Myocyte (in vitro differentiated cells): Measurements from ENCODE around the gene RIT2. TPM values are rescaled to one million over a fixed set of nuclear protein-coding genes. Genes with fewer than 3 reads are reported as not detected.

Experiments
- DNase-seq: peaks from one replicate; pipeline ENCODE4 v3.0.0-alpha.2; 2012; ENCODE audit warnings: low read depth
- total RNA-seq: library from RNA; depleted of rRNA; stranded (reverse); fragments of >200 nt; gene quantifications from 2 replicates; pipeline ENCODE4 v1.2.3, GENCODE V29; 2014

RIT2 gene
- total RNA-seq, 1 donor from 2014 or later: not detected

GRCh38 chr18:43012951-43013350 is 102.5 kb downstream of the RIT2 start:
- DNase-seq: no peak

DNA sequence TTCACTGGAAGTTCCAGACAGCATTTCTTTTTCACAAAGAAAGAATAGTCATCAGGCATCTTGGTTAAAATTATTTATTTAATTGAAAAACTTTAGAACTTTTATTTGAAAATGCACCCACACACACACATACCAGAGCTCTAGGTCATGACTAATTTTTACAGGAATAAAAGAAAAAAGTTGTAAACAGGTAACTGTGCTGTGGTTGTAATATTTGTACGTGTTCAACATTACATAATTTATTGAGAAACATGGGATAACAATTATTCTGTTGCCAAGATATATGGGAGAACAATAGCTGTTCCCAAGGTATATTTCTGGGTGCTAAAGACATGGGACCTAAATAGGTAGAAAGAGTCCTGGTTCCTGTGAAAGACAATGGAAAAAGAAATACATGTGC is 104.9 kb downstream of the RIT2 start:
- no peak for DNase-seq

DNA sequence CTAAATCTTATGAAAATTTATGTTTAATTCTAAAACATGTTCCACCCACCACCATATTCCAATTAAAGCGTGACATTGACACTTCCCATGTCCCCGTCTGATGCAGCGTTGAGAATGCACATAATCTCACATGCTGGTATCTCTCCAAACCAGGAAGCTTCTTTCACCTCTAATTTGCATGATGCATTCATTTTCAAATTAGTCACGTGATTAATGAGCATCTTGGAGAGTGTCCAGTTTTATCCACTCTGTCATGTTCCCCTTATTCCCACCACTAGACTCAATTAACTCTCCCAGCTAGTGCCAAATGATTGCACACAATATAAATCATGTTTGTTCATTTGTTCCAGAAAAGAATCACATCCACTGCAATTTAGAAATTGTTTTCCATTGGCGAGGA is 105.8 kb downstream of the RIT2 start:
- no peak for DNase-seq

- DNase-seq: no peak
These were observed 108.1 kb downstream of the RIT2 start for GRCh38 chr18:43007365-43007764.

- DNase-seq: no peak
These were observed 111.1 kb downstream of the RIT2 start for GRCh38 chr18:43004421-43004820.

GRCh38 chr18:43001821-43002220 is 113.7 kb downstream of the RIT2 start:
- DNase-seq: no peak

DNA sequence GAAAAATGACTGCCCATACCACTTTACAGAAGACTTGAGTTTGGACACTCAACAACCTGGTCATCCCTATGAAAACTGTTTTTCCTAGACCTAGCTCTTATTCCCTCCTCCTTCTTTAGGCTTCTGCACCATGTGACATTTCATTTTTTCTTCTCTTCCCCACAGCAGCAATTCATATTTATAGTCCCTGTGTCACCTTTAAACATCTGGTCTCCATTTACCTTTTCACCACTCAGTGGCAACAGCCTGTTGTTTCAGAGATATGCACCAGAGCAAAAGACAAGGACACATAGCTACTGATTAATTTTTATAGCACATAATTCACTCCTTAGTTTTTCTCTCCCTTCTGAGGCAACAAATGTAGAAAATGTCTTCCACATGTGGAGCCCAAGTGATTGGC is 118.7 kb downstream of the RIT2 start:
- no peak for DNase-seq

DNA sequence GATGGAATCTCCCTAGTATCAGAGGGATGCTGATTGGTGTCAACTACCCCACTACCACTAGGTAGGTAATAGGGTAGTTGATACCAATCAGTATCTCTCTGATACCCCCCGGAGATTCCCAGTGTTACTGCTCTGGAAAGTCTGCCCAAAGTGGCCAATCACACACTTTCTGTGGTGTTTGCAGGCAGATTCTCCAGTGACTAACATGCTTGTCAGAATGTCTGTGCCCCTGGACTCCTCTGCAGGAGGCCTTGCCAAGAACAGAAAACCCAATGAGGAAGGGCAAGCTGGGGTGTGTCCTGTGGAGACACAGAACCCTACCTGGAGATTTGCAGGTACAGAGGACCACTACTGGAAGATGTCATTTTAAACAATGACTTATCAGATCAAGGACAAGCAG is 135.1 kb downstream of the RIT2 start:
- no peak for DNase-seq

- DNase-seq: no peak
These were observed 137.4 kb downstream of the RIT2 start for GRCh38 chr18:42977982-42978637.

GRCh38 chr18:42976869-42977590 is 138.5 kb downstream of the RIT2 start:
- no peak for DNase-seq

GRCh38 chr18:42969366-42969765 is 146.1 kb downstream of the RIT2 start:
- DNase-seq: no peak

DNA sequence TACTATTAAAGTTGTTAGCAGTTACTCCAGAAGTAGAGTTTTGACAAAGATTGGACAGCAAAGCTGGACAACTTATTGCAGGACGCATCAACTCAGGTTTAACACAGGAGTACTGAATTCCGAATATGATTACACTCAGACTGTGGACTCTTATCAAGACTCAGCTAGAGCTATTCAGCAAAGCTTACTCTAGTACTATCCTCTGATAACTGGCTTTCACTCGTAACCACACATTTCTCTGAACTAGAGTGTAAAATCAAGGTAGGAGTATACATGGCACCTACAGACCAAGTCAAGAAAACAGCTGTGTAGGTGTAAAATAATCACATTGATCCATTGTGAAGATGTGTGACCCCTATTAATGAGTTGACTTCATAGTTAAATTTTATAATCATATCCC is 154.2 kb downstream of the RIT2 start:
- no peak for DNase-seq

GRCh38 chr18:42959528-42959927 is 156.0 kb downstream of the RIT2 start:
- DNase-seq: no peak

GRCh38 chr18:42958353-42958752 is 157.1 kb downstream of the RIT2 start:
- no peak for DNase-seq

- no peak for DNase-seq
These were observed 159.2 kb downstream of the RIT2 start for GRCh38 chr18:42956287-42956686.

DNA sequence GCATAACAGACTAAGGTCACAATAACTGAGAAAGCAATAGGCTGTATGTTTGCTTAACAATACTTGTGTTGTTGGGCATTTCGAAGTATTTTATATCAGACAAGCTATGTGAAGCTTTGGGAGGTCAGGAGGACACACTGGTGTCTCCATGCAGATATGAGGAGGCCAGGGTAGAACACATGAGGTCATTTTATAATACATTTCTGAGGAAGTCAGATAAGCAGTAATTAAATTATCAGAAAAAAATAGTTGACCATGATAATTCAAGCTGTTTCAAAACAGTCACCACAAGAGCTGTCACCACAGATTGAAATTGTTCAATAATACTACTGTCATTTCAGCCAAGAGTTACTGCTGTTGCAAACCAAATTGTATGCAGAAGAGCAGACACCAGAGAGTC is 160.6 kb downstream of the RIT2 start:
- DNase-seq: no peak

DNA sequence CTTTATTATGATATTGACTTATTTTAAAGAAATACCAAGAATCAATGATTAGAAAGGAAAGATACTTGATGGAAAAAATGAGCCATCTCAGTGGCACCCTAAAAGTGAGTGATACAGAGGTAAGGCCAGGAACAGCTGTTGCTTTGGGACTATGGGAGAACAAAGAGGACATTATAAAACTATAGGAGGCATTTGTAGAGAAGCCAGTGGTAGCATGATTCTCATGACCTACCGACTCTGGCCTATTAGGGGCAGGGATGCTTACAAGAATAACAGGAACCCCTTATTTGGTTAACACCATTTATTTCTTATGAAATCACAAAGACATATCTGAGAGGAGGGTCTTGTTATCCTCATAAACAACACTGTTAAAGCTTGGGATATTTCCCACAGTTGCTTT is 162.2 kb downstream of the RIT2 start:
- DNase-seq: no peak

GRCh38 chr18:42950732-42951131 is 164.8 kb downstream of the RIT2 start:
- no peak for DNase-seq

- no peak for DNase-seq
These were observed 166.7 kb downstream of the RIT2 start for GRCh38 chr18:42948831-42949230.

- no peak for DNase-seq
These were observed 173.6 kb downstream of the RIT2 start for GRCh38 chr18:42941860-42942259.

DNA sequence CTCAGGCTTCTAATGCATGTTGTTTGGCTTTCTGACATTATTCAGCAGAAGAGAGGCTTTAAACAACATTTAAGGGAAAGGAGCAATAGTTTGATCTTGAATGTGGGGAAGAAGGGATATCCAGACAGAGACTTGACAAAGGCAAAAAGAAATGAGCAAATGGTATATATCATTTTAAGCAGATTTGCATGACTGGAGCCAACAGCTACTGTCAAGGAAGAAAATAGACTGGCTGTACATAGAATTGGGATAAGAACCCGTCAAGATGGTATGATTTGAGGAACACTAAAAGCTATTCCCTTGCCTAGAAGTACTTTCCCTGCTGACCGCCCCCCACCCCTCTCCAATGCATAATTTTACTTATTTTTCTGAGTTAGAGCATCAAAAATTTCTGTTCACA is 174.5 kb downstream of the RIT2 start:
- no peak for DNase-seq

- DNase-seq: no peak
These were observed 178.0 kb downstream of the RIT2 start for GRCh38 chr18:42937436-42937835.

DNA sequence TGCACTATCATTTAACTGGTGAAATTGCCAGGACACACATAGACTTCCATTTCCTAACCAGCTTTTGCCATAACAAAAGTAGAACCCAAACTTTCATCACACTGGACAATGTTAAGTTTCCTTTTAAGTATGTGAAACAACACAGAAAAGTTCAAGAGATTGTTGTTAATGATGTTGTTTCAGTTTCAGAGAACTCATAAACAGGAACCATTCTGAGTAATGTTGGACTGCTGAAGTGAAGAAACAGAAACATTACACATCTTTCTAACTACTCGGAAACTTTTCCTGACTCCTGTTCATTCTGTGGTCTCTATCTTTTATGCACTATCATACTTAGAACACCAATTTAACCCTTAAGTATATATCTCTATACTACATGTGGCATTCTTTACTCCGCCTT is 179.2 kb downstream of the RIT2 start:
- DNase-seq: no peak
